Fibroblast of mammary gland (primary cell): ENCODE data around the gene SIRPA.

Experiments
- DNase-seq: peaks from one replicate; pipeline ENCODE4 v3.0.0-alpha.2; 2010; ENCODE audit warnings: low read depth
- H3K4me3 ChIP-seq: 2 replicates; pipeline ENCODE4 v1.5.1; 2011; ENCODE audit warnings: low read depth, mild to moderate bottlenecking, low read length, moderate library complexity; ENCODE audit not compliant: control insufficient read depth
- TF ChIP-seq, protein P1 (sequence below): conservative IDR thresholded peaks from 2 replicates; pipeline ENCODE4 v1.5.1; 2011; ENCODE audit warnings: low read depth, low read length, inconsistent platforms; ENCODE audit not compliant: control insufficient read depth, insufficient read depth

Gene SIRPA

DNA sequence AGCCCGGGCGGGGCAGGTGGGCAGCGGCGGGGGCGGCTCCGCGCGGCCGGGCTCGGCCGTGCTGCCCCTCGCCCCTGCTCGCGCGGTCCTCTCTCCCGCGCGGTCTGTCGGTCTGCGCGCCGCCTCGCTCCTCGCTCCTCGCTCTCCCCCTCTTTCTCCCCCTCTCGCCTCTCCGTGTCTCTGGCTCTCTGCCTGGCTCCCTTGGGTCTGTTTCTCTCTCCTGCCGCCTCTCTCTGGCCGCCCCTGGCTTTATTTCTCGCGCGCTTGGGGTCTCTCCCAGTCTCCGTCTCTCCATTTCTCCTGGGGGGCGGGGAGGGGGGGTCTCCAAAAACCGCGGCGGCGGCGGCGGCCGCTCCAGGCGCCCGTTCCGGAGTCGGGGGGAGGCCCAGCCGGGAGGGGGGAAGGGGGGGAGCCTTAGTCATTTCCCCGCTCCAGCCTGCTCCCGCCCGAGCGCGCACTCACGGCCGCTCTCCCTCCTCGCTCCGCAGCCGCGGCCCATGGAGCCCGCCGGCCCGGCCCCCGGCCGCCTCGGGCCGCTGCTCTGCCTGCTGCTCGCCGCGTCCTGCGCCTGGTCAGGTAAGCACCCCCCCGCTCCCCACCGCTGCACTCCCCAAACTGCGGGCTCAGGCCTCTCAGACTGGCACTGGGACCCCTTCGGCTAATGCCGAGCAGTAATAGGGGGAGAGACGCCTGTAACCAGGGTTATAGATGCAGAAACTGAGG lies at the start of gene SIRPA:
Gene SIRPA (plus strand): TSS at position 457 of the 723 bp plus-strand sequence. CDS start 41 bp downstream, at position 498.
- H3K4me3 ChIP-seq = peak within 1 kb of the TSS; percentile 72
- TF ChIP-seq, protein P1, sequence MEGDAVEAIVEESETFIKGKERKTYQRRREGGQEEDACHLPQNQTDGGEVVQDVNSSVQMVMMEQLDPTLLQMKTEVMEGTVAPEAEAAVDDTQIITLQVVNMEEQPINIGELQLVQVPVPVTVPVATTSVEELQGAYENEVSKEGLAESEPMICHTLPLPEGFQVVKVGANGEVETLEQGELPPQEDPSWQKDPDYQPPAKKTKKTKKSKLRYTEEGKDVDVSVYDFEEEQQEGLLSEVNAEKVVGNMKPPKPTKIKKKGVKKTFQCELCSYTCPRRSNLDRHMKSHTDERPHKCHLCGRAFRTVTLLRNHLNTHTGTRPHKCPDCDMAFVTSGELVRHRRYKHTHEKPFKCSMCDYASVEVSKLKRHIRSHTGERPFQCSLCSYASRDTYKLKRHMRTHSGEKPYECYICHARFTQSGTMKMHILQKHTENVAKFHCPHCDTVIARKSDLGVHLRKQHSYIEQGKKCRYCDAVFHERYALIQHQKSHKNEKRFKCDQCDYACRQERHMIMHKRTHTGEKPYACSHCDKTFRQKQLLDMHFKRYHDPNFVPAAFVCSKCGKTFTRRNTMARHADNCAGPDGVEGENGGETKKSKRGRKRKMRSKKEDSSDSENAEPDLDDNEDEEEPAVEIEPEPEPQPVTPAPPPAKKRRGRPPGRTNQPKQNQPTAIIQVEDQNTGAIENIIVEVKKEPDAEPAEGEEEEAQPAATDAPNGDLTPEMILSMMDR = no peak
- DNase-seq = peak; percentile 60

DNA sequence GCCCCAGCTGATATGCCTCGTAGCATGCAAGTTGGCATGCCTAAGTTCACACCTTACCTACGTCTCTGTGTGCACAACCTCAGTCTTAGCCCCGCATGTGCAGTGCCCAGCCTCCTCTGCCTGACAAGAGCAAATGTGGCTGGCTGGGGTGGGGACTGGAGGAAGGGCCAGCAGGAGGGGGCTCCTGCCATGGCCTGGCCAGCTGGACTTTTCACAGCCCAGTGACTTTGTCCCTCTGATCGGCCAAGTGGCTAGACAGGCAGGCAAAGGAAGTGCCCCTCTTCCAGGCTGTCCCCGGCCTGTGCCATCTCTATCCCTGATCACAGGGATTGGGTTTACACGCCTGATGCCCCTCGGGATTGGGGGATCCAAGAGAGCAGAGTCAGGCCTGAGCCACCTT lies 49.5 kb upstream of the SIRPA start:
- H3K4me3 ChIP-seq = no peak overlapping the region
- DNase-seq = no peak
- TF ChIP-seq, protein P1 = no peak

DNA sequence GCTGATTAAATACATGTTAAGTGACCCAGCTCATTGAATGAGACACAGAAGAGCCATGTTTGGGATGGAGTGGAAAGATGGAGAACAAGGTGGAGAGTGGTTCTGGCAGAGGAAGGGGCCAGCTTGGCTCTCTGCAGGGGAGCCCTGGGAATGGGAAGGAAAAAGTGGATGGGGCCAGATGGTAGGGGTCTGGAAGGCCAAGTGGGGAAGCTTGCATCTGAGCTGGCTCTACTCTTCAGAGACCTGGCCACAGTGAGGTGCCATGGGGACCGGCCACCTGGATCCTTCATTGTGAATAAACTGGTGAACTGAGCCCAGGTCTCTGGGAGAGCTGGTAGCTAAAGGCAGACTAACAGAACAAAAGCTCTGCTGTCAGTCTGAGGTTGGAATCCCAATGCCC lies 48.9 kb upstream of the SIRPA start:
- DNase-seq = no peak
- TF ChIP-seq, protein P1 = no peak
- no peak overlapping the region for H3K4me3 ChIP-seq

DNA sequence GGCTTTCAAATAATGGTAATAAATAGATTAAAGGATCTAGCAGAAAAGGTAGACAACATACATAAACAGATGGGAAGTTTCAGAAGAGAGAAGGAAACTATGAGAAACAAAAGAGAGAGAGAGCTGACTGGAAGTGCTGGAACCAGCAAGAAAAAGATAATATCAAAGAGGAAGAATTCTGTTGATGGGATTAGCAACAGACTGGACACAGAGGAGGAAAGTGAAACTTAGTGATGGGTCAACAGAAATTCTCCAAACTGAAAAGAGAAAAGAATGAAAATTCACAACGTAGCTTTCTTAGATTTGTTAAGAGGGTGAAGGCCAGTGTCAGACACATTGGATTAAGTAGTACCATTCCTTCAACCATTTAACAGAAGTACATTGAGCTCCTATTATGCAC lies 48.3 kb upstream of the SIRPA start:
- TF ChIP-seq, protein P1 = no peak
- no peak overlapping the region for H3K4me3 ChIP-seq
- no peak for DNase-seq

DNA sequence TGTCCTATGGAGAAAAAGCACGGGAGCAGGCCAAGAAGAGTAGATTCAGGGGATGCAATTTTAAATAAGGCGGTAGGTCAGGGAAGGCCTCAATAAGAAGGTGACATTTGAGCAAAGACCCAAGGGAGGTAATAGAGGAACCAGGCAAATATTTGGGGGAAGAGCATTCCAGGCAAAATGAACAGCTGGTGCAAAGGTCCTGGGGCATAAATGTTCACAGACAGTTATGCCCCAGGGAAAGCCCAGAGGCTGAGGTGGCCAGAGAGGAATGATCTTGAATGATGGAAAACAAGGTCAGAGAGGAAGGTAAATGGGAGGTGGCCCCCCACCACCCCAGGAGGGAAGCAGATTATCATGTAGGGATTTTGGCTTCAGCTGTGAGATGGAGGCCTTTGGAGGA lies 47.4 kb upstream of the SIRPA start:
- no peak overlapping the region for H3K4me3 ChIP-seq
- DNase-seq = no peak
- TF ChIP-seq, protein P1 = no peak

DNA sequence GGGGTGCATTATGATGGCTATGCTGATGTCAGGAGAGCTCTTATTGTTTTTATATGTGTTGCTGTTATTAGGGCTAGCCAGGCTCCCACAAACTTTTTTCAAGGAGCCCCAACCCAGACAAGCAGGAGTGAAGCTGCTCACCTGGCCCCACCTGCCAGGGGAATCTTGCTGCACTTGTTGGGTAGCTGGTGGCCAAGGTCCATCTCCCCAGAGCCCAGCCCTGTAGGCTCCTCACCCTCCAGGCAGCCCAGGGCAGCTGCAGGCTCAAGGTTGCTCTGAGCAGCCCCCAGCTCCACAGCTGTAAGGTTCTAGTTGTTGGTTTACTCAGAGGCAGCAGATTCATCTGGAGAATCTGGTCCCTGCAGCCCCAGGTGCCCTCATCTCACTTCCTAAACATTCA lies 46.8 kb upstream of the SIRPA start:
- DNase-seq = no peak
- TF ChIP-seq, protein P1 = no peak
- no peak overlapping the region for H3K4me3 ChIP-seq
